ENCODE results near the gene PC.

Gene PC

GRCh38 chr11:66859686-66860448 is 98.3 kb downstream of the PC start:
- H3K4me1 Mint-ChIP-seq: peaks cover 13% of the 10 kb centered on the region
- H3K4me3 Mint-ChIP-seq: no peak overlapping the region
- H3K36me3 Mint-ChIP-seq (ENCODE audit: low read depth): no peaks in the 10 kb centered on the region
- TF ChIP-seq CTCF (IDR thresholded peaks at IDR 0.05; ENCODE audit: unreplicated experiment in 3 of 3): no peak
- H3K27ac Mint-ChIP-seq: no peak overlapping the region
- H3K27me3 Mint-ChIP-seq (ENCODE audit: low read depth): no peaks in the 10 kb centered on the region
- H3K9me3 Mint-ChIP-seq: no peaks in the 10 kb centered on the region

- Mint-ChIP-seq H3K4me1 (peaks cover 10% of the 10 kb centered on the region), H3K9me3 (no peaks in the 10 kb centered on the region), H3K36me3 (ENCODE audit: low read depth) (no peaks in the 10 kb centered on the region), H3K27ac (no peak overlapping the region), H3K27me3 (ENCODE audit: low read depth) (no peaks in the 10 kb centered on the region), H3K4me3 (peak overlapping the region; percentile 34 to 64 (median 48))
- TF ChIP-seq CTCF (IDR thresholded peaks at IDR 0.05; ENCODE audit: unreplicated experiment in 3 of 3): no peak
Observed at GRCh38 chr11:66858939-66859685, 99.1 kb downstream of the PC start.

GRCh38 chr11:66858186-66858938 is 99.8 kb downstream of the PC start:
- TF ChIP-seq CTCF (IDR thresholded peaks at IDR 0.05; ENCODE audit: unreplicated experiment in 3 of 3): no peak
- H3K36me3 Mint-ChIP-seq (ENCODE audit: low read depth): no peaks in the 10 kb centered on the region
- H3K9me3 Mint-ChIP-seq: no peaks in the 10 kb centered on the region
- H3K27ac Mint-ChIP-seq: no peak overlapping the region
- peaks cover 10% of the 10 kb centered on the region for H3K4me1 Mint-ChIP-seq
- no peaks in the 10 kb centered on the region for H3K27me3 Mint-ChIP-seq (ENCODE audit: low read depth)
- H3K4me3 Mint-ChIP-seq: peak overlapping the region; percentile 79 to 86 (median 85)

- TF ChIP-seq CTCF (IDR thresholded peaks at IDR 0.05; ENCODE audit: unreplicated experiment in 3 of 3): no peak
- Mint-ChIP-seq H3K9me3 (no peaks in the 10 kb centered on the region), H3K4me3 (peak overlapping the region; percentile 79 to 86 (median 85)), H3K27me3 (ENCODE audit: low read depth) (no peaks in the 10 kb centered on the region), H3K36me3 (ENCODE audit: low read depth) (no peaks in the 10 kb centered on the region), H3K4me1 (peaks cover 10% of the 10 kb centered on the region), H3K27ac (no peak overlapping the region)
Observed at GRCh38 chr11:66857927-66858185, 100.3 kb downstream of the PC start.

- Mint-ChIP-seq H3K4me1 (peaks cover 10% of the 10 kb centered on the region), H3K27me3 (ENCODE audit: low read depth) (no peaks in the 10 kb centered on the region), H3K36me3 (ENCODE audit: low read depth) (no peaks in the 10 kb centered on the region), H3K4me3 (peak overlapping the region; percentile 79 to 86 (median 85)), H3K9me3 (no peaks in the 10 kb centered on the region), H3K27ac (peak overlapping the region in 1 of 3 experiments; percentile 66)
- no peak for TF ChIP-seq CTCF (IDR thresholded peaks at IDR 0.05; ENCODE audit: unreplicated experiment in 3 of 3)
Observed at GRCh38 chr11:66857234-66857926, 100.8 kb downstream of the PC start.

Data from nephron (organoid).